GM12874 (cell line): Measurements from ENCODE around the gene NRAP.

Experiments
- TF ChIP-seq, protein P1 (sequence below): IDR thresholded peaks from 2 replicates; pipeline ENCODE4 v1.5.1; 2011; ENCODE audit warnings: low read depth, mild to moderate bottlenecking, control low read depth, low read length, moderate library complexity; ENCODE audit not compliant: insufficient read depth

NRAP gene

GRCh38 chr10:113565364-113565763, 98.5 kb downstream of the NRAP start:
- TF ChIP-seq, protein P1, sequence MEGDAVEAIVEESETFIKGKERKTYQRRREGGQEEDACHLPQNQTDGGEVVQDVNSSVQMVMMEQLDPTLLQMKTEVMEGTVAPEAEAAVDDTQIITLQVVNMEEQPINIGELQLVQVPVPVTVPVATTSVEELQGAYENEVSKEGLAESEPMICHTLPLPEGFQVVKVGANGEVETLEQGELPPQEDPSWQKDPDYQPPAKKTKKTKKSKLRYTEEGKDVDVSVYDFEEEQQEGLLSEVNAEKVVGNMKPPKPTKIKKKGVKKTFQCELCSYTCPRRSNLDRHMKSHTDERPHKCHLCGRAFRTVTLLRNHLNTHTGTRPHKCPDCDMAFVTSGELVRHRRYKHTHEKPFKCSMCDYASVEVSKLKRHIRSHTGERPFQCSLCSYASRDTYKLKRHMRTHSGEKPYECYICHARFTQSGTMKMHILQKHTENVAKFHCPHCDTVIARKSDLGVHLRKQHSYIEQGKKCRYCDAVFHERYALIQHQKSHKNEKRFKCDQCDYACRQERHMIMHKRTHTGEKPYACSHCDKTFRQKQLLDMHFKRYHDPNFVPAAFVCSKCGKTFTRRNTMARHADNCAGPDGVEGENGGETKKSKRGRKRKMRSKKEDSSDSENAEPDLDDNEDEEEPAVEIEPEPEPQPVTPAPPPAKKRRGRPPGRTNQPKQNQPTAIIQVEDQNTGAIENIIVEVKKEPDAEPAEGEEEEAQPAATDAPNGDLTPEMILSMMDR, result no peak

DNA sequence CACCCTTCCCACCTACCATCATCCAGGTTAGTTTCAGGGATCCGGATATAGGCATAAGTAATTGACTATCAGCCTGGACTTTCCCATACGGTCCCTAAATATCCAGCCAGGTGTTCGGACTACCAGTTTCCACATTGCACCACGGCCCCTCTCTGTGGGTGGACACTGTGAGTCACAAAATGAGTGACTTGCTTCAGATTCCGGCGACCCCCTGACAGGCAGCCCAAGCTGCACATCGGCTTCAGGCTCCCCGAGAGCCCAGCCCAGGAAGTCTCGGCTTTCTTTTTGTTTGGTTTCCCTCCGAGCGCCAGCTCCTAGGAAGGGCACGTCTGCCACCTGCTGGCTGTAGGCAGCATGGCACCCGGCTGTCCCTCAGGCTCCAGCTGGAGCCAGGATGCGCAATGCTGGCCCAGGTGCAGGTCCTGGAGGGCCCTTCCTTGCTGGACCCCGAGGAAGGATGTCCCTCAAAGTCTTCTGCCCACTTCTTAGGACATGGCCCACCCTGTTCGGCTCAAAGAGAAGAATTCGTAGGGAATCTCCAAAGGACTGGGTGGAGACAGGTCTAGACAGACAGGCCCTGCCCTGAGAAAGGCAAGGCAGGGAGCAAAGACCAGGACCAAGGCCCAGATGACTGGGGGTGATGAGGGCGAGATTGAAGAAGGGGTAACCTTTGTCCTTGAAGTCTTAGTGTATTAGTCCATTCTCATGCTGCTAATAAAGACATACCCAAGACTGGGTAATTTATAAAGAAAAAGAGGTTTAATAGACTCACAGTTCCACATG, 100.3 kb downstream of the NRAP start:
- TF ChIP-seq, protein P1, result peak; percentile 99

GRCh38 chr10:113562704-113563103, 101.1 kb downstream of the NRAP start:
- TF ChIP-seq, protein P1, result no peak

GRCh38 chr10:113562069-113562468, 101.8 kb downstream of the NRAP start:
- TF ChIP-seq, protein P1, result no peak

- TF ChIP-seq, protein P1, result no peak
Observed at GRCh38 chr10:113561214-113561613, 102.6 kb downstream of the NRAP start.

- TF ChIP-seq, protein P1, result no peak
Observed at GRCh38 chr10:113560071-113560470, 103.8 kb downstream of the NRAP start.

- TF ChIP-seq, protein P1, result no peak
Observed at GRCh38 chr10:113557903-113558321, 105.9 kb downstream of the NRAP start.
